SK-N-MC (cell line): ENCODE results near the gene FNTB.

Experiments used
- EZH2 ChIP-seq: fragments of 200-600 bp; sonication (generic); IDR thresholded peaks from one replicate; pipeline ENCODE4 v1.6.1; 2017; ENCODE audit warnings: antibody characterized with exemption
- FOXP2 ChIP-seq: optimal IDR thresholded peaks from 2 replicates; pipeline ENCODE3; 2011; ENCODE audit warnings: mild to moderate bottlenecking, moderate library complexity; ENCODE audit not compliant: insufficient read depth; ENCODE audit errors: extremely low read length, control extremely low read depth
- POLR2AphosphoS5 ChIP-seq: IDR thresholded peaks from 2 replicates; pipeline ENCODE4 v1.6.1; 2012; ENCODE audit warnings: mild to moderate bottlenecking, low read depth, low read length, borderline replicate concordance

GRCh38 chr14:65041434-65041915 is 54.8 kb downstream of the FNTB start:
- TF ChIP-seq POLR2AphosphoS5 (no peak), EZH2 (no peak), FOXP2 (no peak)
